DND-41 (cell line): ENCODE measurements around the gene IDUA.

ENCODE experiments used
- CTCF ChIP-seq: IDR thresholded peaks from 2 replicates; pipeline ENCODE4 v1.5.1; 2012; ENCODE audit warnings: borderline replicate concordance, low read length, moderate library complexity, mild to moderate bottlenecking; ENCODE audit not compliant: poor library complexity, severe bottlenecking; ENCODE audit errors: extremely low read depth
- EZH2 ChIP-seq: IDR thresholded peaks from 3 replicates; pipeline ENCODE4 v1.6.1; 2012; ENCODE audit warnings: borderline replicate concordance, low read depth, mild to moderate bottlenecking, moderate library complexity, low read length, inconsistent platforms; ENCODE audit not compliant: severe bottlenecking

DNA sequence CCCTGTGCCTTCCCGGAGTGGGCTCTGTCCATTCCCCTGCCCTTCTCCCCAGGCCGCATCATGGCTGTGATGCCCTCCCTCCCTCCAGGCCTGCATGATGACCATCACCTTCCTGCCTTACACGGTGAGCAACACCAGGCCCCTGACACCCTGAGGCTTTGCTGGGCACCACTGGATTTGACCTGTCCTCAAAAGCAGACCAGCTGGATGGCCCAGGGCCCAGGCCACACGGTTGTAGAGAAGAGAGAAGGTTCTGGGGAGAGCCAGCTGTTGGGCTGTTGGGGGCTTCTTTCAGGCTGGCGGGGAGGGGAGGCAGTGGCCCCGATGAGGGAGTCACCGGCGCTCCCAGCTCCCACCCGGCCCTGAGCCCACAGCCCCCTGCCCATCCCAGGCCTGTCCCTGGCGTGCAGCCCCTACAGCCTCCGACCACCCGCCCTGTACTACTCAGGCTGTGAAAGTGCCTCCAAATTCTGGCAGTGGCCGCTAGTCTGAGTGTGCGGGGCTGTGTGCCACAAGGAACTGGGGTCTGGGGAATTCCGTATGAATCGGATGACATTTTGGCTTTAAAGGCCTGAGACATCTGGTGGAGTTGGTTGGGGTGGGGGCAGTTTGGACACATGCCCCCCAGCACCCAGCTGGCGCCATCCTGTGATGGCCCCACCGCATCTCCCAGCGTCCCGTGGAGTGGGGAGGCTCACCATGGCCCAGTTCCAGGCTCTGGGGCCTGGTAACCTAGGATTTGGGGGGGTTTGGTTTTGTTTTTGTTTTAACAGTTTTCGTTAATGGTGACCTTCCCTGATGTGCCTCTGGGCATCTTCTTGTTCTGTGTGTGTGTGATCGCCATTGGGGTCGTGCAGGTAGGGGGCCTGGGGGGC is 35.0 kb upstream of the IDUA start:
- TF ChIP-seq CTCF (no peak), EZH2 (no peak)
